GM19452 (cell line): ENCODE measurements around the gene PKP1.

Experiments
- ATAC-seq: cut with Tn5 transposase; IDR thresholded peaks from one replicate; pipeline ENCODE4 v1.9.1; 2021; ENCODE audit not compliant: unreplicated experiment

Gene PKP1

DNA sequence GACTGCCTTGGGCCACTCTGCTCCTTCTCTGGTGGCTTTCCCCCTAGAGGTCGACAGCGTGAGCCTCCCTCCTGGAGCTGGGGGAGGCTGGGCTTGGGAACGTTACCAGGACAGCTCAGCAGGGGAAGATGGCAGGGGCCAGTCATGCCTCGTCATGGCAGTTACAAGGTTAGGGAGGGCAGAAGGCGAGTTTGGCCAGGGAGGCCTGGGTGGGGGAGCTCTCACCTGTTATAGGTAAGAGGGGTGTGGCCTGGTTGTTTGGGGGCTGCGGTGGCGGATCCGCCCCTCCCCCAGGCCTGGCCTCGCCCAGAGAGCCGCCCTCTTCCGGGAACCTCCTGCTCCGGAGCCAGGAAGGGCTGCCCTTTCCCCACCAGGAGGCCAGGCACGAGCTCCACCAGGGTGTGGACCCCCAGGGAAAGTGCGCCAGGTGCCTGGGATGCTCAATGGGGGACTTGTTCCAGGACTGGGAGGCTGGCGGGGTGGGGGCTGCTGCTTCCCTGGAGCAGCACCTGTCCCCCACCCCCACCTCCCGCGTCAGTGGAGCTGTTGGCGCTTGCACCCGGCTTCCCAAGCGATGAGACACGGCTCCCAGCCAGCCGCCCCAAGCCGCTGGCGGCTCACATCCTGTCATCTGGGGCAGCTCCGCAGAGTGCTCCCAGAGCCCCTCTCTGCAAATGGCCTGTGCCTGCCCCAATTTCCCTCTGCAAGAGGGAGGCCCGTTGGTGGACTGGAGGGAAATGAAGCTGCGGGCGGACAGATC lies 23.6 kb upstream of the PKP1 start:
- no peak for ATAC-seq

GRCh38 chr1:201260236-201260590 lies 23.1 kb upstream of the PKP1 start:
- no peak for ATAC-seq

DNA sequence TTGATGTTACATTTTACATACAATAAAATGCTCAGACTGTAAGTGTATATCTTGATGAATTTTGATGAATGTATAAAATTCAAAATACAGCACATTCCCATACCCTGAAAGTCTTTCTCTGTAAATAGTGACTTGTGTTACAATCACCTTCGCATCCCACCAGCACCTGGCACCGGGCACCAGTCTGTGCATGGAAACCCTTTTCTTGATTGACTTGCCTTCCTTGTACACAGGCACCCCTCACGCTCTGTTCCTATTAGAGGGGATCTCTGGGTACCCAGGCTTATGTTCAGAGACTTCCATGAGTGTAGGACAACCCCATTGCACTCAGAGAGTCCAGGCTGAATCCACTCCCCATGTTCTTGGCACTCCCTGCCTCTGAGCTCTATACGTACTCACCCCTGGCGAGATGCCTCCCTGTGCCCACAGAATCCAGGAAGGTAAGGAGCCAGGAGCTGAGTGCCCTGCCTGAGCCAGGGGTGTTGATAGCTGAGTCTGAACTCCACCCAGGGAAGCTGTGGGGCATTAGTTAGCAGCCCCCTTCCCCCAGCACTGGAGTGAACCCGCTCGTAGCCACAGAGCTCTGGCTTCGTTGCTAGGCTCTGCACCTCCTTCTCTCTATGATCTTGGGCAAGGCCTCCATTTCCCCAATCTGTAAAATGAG lies 22.5 kb upstream of the PKP1 start:
- ATAC-seq: no peak

- no peak for ATAC-seq
Observed at GRCh38 chr1:201261771-201262547, 21.3 kb upstream of the PKP1 start.

- no peak for ATAC-seq
Observed at GRCh38 chr1:201262963-201263608, 20.2 kb upstream of the PKP1 start.

GRCh38 chr1:201264072-201264471 lies 19.2 kb upstream of the PKP1 start:
- no peak for ATAC-seq

- ATAC-seq: no peak
Observed at GRCh38 chr1:201264554-201264953, 18.8 kb upstream of the PKP1 start.

DNA sequence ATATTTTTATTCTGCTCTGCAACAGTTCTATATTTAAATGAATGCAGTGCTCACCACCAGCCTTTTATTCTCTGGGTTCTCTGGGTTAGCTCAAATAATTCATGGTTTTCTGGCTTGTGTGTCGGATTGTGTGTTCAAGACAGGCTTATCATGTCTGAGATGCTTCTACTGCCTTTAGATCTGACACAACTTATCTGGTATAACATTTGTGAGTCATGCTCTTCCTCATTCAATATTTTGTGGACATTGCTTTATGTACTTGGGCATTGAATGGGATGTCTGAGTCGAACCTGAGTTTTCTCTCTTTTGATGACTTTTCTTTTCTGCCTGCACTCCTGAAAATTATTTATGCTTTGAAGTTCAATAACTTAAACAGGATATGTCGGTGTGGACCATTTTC lies 17.6 kb upstream of the PKP1 start:
- no peak for ATAC-seq

DNA sequence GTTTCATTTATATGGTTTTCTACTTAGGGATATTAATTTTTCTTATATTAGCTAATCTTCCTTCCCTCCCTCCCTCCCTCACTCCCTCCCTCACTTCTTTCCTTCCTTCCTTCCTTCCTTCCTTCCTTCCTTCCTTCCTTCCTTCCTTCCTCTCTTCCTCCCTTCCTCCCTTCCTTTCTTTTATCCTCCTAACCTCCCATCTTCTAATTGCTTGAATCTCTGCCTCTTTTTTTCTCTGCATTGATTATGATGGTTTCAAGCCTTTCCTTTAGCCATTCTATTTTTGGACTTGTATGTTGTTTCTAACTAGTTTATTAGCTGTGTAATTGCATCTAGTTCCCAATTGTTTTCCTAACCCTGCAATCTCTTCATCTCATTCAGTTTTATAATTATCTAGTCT lies 17.0 kb upstream of the PKP1 start:
- no peak for ATAC-seq

DNA sequence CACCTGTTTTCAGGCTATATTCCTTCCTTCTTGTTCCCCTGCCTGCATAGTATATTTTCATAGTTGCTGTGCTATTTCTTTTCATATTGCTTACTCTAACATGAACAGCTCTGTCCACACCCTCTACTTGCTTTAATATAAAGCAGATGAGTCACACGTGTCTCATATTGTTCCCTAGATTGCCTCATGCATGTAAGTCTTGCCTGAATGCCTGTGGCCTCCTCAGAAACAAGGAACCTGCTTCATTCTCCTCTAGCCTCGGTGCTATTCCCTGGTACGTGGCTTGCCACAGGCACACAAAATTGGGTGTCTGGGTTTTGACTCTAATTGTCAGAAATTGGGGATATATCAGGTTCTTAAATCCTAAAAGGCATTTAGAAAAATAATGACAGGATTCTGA lies 16.5 kb upstream of the PKP1 start:
- no peak for ATAC-seq

DNA sequence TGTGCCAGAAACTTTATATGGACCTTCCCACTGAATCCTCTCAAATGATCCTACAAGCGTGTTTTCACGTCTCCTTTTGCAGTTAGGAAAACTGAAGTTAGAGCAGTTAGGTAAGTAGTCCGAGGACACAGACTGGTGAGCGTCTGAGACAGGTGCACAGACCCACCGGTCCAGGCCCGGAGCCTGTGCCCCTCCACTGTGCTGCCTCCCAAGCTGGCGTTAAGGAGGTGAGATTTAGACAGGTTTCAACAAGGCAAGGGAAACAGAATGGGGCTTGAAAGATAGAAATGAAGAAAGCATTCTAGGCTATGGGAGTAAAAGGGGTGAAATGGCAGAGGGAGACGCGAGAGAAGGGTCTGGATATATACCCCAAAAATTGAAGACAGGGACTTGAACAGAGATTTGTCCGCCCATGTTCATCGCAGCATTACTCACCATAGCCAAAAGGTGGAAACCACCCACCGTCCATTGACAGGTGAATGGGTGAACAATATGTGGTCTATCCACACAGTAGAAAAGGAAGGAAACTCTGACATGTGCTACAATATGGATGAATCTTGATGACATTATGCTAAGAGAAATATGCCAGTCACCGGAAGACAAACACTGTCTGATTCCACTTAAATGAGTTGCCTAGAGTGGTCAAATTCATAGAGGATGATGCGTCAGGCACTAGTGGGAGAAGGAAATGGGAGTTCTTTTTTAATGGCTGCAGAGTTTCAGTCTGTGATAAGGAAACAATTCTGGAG lies 15.7 kb upstream of the PKP1 start:
- no peak for ATAC-seq

- no peak for ATAC-seq
Observed at GRCh38 chr1:201268604-201269151, 14.6 kb upstream of the PKP1 start.

GRCh38 chr1:201269281-201269680 lies 14.0 kb upstream of the PKP1 start:
- ATAC-seq: no peak

- no peak for ATAC-seq
Observed at GRCh38 chr1:201269900-201270410, 13.4 kb upstream of the PKP1 start.

DNA sequence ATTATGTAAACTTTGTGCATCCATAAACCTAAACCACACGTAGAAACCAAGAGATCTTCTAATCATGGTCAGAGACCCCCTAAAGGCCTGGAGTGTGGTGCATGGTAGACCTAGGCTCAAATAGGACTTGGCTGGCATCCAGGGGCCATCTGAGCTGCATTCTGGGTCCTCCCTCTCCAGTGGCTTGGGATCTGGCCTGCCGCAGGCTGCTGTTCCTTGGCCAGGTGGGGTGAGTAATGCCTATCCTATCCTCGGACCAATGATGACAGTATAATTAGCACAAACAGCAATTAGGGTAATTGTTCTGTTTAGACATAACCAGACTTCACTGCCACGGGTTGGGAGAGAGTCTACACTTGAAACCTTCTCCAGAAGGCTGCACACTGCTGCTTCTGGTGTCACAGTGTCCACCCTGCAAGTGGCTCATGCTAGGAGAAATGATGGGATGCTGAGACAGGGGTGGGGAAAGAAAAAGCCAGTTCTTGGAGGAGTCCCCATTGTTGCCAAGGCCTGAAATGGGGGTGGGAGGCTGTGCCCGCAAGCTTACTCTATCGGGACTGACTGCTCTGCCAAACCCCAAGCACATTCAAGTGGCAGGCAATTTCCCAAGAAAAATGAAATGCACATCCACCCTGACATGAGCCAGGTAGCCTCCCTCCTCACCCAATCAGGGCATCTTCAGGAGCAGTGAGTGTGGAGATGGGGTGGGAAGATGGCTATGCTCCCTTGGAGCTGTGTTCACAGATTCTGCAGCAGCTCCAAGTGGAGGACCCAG lies 12.5 kb upstream of the PKP1 start:
- no peak for ATAC-seq

DNA sequence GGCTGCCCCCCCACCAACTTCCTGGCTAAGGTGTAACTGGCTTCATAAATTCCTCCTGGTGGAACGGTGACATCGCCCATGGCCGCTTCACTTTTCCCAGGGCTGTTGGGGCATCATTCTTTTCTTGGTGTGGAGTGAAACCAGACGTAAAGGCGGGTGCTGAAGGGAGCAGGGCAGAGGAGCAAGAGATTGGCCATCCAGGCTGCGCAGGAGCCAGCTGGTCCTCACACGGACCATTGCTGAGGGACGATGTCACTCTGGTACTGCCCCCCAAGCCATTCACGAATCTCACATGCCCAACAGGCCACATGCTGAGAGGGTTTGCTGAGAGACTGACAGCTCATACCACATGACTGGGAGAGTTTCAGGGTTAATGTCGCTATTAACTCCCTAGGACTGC lies 10.5 kb upstream of the PKP1 start:
- ATAC-seq: no peak

DNA sequence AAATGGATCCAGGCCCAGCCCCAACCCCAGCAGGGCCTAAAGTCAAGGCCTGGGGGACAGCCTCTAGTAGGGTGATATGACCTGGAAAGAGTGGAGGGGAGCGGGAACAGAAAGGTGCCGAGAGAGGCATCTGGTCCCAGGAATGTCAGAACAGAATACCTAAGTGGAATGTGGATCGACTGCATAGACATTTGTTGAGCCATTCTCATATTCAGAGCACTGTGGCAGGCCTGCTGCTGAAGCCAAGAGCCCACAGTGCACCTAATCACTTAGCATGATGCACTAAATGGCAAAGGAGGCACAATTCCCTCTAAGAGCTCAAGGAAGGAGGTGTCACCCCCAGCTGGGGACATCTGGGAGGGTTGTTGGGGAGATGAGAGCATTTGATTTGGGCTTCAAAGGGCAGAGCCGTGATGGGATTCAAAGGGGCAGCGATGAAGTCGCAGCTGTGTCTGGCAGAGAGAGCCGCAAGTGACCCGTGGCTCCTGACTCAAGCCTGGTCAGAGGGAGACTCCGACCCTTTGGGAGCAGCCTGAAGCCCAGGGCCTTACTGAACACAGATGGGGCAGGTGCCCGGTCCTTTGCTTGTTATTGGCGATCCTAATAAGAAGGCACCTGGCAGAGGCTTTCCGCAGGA lies 8.6 kb upstream of the PKP1 start:
- ATAC-seq: no peak

GRCh38 chr1:201275253-201275666 lies 8.0 kb upstream of the PKP1 start:
- no peak for ATAC-seq

GRCh38 chr1:201276891-201277290 lies 6.4 kb upstream of the PKP1 start:
- ATAC-seq: no peak
